Colonic mucosa (tissue), 4 donors: ENCODE data around the gene PSMB8. TPM values are rescaled to one million over a fixed set of nuclear protein-coding genes. Genes with fewer than 3 reads are reported as not detected.

Experiments
- DNase-seq: peaks from one replicate; pipeline ENCODE4 v3.0.0-alpha.2; 2020
- H3K27ac ChIP-seq: fragments of 200-600 bp; one replicate; pipeline ENCODE4 v1.8.0; 2021
- H3K27me3 ChIP-seq: fragments of 200-600 bp; one replicate; pipeline ENCODE4 v1.8.0; 2021
- H3K36me3 ChIP-seq: fragments of 200-600 bp; one replicate; pipeline ENCODE4 v1.8.0; 2021
- H3K4me1 ChIP-seq: fragments of 200-600 bp; one replicate; pipeline ENCODE4 v1.8.0; 2021; ENCODE audit warnings: mild to moderate bottlenecking
- H3K4me3 ChIP-seq: fragments of 200-600 bp; one replicate; pipeline ENCODE4 v1.8.0; 2021
- H3K9ac ChIP-seq, 2 donors: one replicate each; pipeline ENCODE4 v1.7.0; 2013; ENCODE audit warnings: control low read depth in 2 of 2, low read depth in 2 of 2, low read length in 2 of 2
- H3K9me3 ChIP-seq: fragments of 200-600 bp; one replicate; pipeline ENCODE4 v1.8.0; 2021
- intact Hi-C: fragments of 100-400 bp; cut with DNase I; formaldehyde crosslinking; loops from one replicate; pipeline ENCODE4 v1.14.1; 2022
- total RNA-seq, 2 donors: library from RNA; stranded (reverse); fragmentation: NEBNext Ultra II Directional in 1 of 2; extraction: Animal tissue kit (Norgen Biotek cat#: 25700) in 1 of 2; gene quantifications; one replicate each; pipeline ENCODE4 v1.2.1, GENCODE V29; 2021
- TF ChIP-seq, protein P1 (sequence below): fragments of 200-600 bp; IDR thresholded peaks from one replicate; pipeline ENCODE4 v1.8.0; 2022; ENCODE audit warnings: antibody characterized with exemption, mild to moderate bottlenecking
- donor health status: healthy.
- donor health status: DM: no; HTN: no; CAD: no.
- donor health status: DM: no; HTN: no; CAD: no.

PSMB8 gene
- total RNA-seq, 2 donors from 2014 or later: 152 to 154 TPM

- peak overlapping the region in 1 of 2 donors; percentile 27 for H3K9ac ChIP-seq
Measured at GRCh38 chr6:32796848-32797776, 46.7 kb downstream of the PSMB8 start.

GRCh38 chr6:32794510-32794909 lies 49.3 kb downstream of the PSMB8 start:
- Histone ChIP-seq H3K4me3 (no peak overlapping the region), H3K27ac (no peak overlapping the region), H3K9ac (no peak overlapping the region), H3K36me3 (no peaks in the 10 kb centered on the region), H3K27me3 (peaks cover 10% of the 10 kb centered on the region), H3K9me3 (no peaks in the 10 kb centered on the region), H3K4me1 (no peaks in the 10 kb centered on the region)
- intact Hi-C loops: loop anchor here (10.0 kb wide), 1 partner anchor 550 kb away; no protein-coding TSS in a partner anchor
- TF ChIP-seq, protein P1, sequence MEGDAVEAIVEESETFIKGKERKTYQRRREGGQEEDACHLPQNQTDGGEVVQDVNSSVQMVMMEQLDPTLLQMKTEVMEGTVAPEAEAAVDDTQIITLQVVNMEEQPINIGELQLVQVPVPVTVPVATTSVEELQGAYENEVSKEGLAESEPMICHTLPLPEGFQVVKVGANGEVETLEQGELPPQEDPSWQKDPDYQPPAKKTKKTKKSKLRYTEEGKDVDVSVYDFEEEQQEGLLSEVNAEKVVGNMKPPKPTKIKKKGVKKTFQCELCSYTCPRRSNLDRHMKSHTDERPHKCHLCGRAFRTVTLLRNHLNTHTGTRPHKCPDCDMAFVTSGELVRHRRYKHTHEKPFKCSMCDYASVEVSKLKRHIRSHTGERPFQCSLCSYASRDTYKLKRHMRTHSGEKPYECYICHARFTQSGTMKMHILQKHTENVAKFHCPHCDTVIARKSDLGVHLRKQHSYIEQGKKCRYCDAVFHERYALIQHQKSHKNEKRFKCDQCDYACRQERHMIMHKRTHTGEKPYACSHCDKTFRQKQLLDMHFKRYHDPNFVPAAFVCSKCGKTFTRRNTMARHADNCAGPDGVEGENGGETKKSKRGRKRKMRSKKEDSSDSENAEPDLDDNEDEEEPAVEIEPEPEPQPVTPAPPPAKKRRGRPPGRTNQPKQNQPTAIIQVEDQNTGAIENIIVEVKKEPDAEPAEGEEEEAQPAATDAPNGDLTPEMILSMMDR: no peak
- no peak for DNase-seq

More at GRCh38 chr6:32796848-32797776, 46.7 kb downstream of the PSMB8 start:
- no peak overlapping the region for H3K27ac ChIP-seq
- H3K9me3 ChIP-seq: no peaks in the 10 kb centered on the region
- no peaks in the 10 kb centered on the region for H3K4me1 ChIP-seq
- H3K4me3 ChIP-seq: no peak overlapping the region
- no peaks in the 10 kb centered on the region for H3K36me3 ChIP-seq
- DNase-seq: peak; percentile 81
- peaks cover 3% of the 10 kb centered on the region for H3K27me3 ChIP-seq
- TF ChIP-seq, protein P1: peak; percentile 90
- intact Hi-C loops: loop anchor here (10.0 kb wide), 1 partner anchor 552 kb away; no protein-coding TSS in a partner anchor

GRCh38 chr6:32792901-32793435 lies 50.9 kb downstream of the PSMB8 start:
- H3K4me3 ChIP-seq: no peak overlapping the region
- H3K36me3 ChIP-seq: no peaks in the 10 kb centered on the region
- no peak overlapping the region for H3K27ac ChIP-seq
- no peak for DNase-seq
- H3K9me3 ChIP-seq: no peaks in the 10 kb centered on the region
- H3K4me1 ChIP-seq: no peaks in the 10 kb centered on the region
- no peak overlapping the region for H3K9ac ChIP-seq
- intact Hi-C loops: loop anchor here (10.0 kb wide), 1 partner anchor 548 kb away; no protein-coding TSS in a partner anchor
- peaks cover 10% of the 10 kb centered on the region for H3K27me3 ChIP-seq
- TF ChIP-seq, protein P1: no peak

Other genes with a start within 250 kb of the PSMB8 start
- gene HLA-DQA1, start 206.6 kb downstream of the PSMB8 start, total RNA-seq: 10 to 100 TPM in 1 of 2 donors, 1 to 10 TPM in 1; 8.1 to 13.5 TPM
- gene HLA-DQB1, start 177.4 kb downstream of the PSMB8 start, total RNA-seq: 1 to 10 TPM; 1.8 to 6.5 TPM
- gene HLA-DQA2, start 102.7 kb downstream of the PSMB8 start, total RNA-seq: 1 to 10 TPM in 1 of 2 donors, under 1 TPM in 1; 0.67 to 5.7 TPM
- gene HLA-DQB2, start 80.5 kb downstream of the PSMB8 start, total RNA-seq: 1 to 10 TPM in 1 of 2 donors, under 1 TPM in 1; 0.40 to 4.4 TPM
- gene HLA-DOB, start 27.0 kb downstream of the PSMB8 start, total RNA-seq: under 1 TPM; 0.58 to 0.69 TPM
- gene TAP2, start 5.3 kb downstream of the PSMB8 start, total RNA-seq: 10 to 100 TPM; 45.2 to 95.1 TPM
- gene TAP1, start 9.7 kb upstream of the PSMB8 start, total RNA-seq: 100 to 1,000 TPM in 1 of 2 donors, 10 to 100 TPM in 1; 86.9 to 128 TPM
- 10 to 100 TPM; 43.0 to 66.0 TPM for gene PSMB9, start 10.1 kb upstream of the PSMB8 start, total RNA-seq
- 10 to 100 TPM in 1 of 2 donors, 1 to 10 TPM in 1; 6.7 to 28.8 TPM for gene HLA-DMB, start 97.0 kb upstream of the PSMB8 start, total RNA-seq
- 10 to 100 TPM; 14.5 to 26.1 TPM for gene HLA-DMA, start 109.0 kb upstream of the PSMB8 start, total RNA-seq
- gene BRD2, start 124.5 kb upstream of the PSMB8 start, total RNA-seq: 100 to 1,000 TPM; 149 to 167 TPM
- 1 to 10 TPM; 1.6 to 4.3 TPM for gene HLA-DOA, start 165.5 kb upstream of the PSMB8 start, total RNA-seq
- 10 to 100 TPM; 18.7 to 58.7 TPM for gene HLA-DPA1, start 229.6 kb upstream of the PSMB8 start, total RNA-seq
- gene HLA-DPB1, start 231.9 kb upstream of the PSMB8 start, total RNA-seq: 10 to 100 TPM; 21.3 to 53.5 TPM